HG02981 (cell line): ENCODE measurements around the gene MAN2A1.
"Not testable (repeated sequence)": the region's sequence is repeated elsewhere in the genome, so short reads cannot be mapped to it uniquely, and the experiment has no call there.

Experiments
- ATAC-seq: cut with Tn5 transposase; IDR thresholded peaks from one replicate; pipeline ENCODE4 v1.9.1; 2021; ENCODE audit warnings: mild to moderate bottlenecking, moderate library complexity; ENCODE audit not compliant: unreplicated experiment

MAN2A1 gene

DNA sequence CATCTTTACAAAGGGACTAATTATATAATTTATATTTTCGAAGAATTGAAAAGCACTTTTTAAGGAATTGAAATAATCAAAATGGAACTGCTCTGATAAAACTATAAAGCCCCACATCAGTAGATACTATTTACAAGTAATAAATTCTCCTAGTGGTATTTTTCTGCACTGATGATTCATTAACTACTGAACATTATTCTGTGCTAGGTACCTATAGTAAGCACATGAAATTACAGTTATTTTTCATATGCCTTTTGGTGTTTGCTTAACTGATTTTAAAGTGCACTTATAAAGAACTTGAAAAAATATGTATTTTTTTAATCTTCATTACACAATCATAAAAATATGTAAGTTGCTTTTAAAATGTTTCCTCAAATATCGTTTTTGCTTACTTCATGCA, 123.0 kb downstream of the MAN2A1 start:
- ATAC-seq, result no peak

DNA sequence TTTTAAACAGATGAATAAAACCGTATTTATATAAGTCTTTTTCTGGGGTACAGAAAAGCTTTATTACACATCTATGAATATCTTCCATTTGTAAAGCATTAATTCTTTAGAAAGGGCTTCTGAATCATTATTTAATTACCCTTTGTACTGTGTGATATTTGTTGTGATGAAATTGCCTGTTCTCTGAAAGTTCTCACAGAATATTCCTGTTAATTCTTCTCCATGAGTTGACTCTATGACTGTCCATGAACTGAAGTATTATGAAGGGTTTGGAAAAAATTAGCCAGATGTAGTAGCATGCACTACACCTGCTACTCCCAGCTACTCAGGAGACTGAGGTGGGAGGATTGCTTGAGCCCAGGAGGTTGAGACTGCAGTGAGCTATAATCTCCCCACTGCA, 127.0 kb downstream of the MAN2A1 start:
- ATAC-seq, result no peak

DNA sequence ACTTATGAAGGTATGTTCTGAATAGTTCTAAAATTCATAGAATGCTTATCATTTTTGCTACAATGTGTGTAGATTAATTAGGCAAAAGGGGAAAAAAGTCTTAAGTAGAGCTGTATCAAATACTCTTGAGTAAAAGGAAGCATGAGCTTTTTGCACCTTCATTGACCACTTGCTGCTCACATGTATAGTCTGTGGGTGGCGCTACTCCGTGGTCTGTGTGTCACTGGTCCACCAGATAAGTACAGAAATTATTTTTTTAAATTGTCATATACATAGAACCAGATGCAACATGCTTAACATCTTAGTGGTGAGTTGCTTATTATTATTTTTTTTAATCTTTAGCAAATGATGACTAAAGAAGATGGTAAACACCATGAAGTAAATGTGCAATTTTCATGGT, 130.2 kb downstream of the MAN2A1 start:
- ATAC-seq, result no peak

DNA sequence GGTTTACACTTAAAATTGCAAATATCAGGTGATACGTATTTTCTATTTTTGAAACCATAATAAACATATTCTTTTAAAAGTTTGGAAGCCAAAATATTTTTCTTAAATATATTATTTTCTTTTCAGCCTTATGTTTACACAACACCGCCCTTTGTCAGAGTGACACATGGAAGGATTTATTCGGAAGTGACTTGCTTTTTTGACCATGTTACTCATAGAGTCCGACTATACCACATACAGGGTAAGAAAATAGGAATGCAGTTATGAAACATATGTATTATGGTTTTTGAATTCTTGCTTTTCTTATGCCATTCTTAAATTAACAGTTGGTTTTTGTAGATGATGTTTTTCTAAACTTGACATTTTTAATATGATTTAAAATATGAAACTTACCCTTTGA, 133.9 kb downstream of the MAN2A1 start:
- ATAC-seq, result no peak

DNA sequence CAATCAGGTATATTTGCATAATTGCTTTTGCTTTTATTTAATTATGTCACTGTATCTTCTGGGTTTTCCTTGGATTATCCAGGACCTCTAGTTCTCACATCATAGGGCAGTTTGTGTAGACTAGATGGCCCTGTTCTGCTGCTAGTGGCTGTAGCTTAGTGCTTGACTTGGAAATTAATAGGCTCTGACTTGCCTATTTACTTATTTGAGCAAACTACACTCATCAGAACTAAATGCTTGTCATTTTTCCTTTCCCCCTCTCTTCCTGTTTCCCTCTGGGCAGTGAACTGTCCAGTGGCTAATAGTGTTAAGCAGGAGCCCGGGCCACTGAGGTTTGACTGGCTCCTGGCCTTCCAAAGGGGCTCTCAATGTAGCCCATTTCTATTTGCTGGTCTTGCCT, 135.7 kb downstream of the MAN2A1 start:
- no peak for ATAC-seq

DNA sequence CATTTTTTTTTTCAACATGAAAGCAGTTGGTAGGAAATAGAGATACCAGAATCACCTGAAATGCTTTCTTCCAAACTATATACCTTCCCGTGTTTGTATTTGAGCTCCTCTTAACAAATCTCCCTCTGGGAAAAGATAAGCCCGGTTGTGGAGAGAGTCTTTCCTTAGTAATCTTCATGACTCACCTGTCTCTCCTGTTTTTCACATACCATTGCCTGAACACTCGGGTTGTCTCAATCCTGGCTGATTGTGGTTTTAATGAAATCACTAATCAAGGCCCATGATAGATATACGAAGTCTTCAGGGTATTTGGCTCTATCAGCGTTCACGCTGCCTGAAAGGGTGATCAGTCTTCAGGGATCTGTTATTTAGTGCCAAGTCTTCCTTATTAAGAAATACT, 136.7 kb downstream of the MAN2A1 start:
- no peak for ATAC-seq

DNA sequence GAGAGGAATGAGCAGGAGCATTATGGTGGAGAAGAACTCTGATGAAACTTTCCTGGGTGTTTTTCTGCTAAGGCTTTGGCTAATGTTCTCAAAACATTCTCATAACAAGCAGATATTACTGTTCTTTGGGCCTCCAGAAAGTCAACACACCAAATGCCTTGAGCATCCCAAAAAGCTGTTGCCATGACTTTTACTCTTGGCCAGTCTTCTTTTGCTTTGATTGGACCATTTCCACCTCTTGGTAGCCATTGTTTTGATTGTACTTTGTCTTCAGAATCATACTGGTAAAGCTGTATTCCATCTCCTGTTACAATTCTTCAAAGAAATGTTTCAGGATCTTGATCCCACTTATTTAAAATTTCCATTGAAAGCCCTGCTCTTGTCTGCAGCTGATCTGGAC, 139.6 kb downstream of the MAN2A1 start:
- ATAC-seq, result no peak

DNA sequence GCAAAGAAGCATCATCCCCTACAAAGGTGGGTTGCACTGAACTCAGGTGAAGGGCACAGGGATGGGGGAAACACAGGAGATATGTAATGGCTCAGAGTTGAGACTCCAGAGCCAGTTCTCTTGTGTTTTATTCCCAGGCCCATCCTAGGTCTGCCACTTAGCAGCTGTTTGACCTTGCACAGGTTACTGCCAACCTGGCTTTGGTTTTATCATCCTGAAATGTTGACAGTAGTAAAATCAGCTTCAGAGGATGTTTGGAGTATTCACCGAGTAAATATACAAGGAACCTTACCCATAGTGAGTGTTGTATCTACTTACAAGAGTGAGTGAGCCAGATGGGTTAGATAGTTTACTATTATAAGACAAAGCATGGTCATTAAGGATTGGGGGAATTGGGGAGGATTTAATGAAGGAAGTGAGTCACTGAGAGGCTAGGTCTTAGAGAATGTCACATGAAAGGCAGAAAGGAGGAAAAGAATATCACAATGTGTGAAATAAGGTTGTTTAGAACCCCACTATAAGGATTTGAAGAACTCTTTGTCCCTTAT, 141.3 kb downstream of the MAN2A1 start:
- ATAC-seq, result no peak

DNA sequence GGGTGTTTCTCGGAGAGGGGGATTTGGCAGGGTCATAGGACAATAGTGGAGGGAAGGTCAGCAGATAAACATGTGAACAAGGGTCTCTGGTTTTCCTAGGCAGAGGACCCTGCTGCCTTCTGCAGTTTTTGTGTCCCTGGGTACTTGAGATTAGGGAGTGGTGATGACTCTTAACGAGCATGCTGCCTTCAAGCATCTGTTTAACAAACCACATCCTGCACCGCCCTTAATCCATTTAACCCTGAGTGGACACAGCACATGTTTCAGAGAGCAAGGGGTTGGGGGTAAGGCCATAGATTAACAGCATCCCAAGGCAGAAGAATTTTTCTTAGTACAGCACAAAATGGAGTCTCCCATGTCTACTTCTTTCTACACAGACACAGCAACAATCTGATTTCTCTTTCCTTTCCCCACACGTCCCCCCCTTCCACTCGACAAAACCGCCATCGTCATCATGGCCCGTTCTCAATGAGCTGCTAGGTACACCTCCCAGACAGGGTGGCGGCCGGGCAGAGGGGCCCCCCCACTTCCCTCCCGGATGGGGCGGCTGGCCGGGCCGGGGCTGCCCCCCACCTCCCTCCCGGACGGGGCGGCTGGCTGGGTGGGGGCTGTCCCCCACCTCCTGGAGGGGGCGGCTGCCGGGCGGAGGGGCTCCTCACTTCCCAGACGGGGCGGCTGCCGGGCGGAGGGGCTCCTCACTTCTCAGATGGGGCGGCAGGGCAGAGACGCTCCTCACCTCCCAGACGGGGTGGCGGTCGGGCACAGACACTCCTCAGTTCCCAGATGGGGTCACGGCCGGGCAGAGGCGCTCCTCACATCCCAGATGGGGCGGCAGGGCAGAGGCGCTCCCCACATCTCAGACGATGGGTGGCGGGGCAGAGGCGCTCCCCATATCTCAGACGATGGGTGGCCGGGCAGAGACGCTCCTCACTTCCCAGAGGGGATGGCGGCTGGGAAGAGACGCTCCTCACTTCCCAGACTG, 142.8 kb downstream of the MAN2A1 start:
- ATAC-seq, result not testable (repeated sequence)

DNA sequence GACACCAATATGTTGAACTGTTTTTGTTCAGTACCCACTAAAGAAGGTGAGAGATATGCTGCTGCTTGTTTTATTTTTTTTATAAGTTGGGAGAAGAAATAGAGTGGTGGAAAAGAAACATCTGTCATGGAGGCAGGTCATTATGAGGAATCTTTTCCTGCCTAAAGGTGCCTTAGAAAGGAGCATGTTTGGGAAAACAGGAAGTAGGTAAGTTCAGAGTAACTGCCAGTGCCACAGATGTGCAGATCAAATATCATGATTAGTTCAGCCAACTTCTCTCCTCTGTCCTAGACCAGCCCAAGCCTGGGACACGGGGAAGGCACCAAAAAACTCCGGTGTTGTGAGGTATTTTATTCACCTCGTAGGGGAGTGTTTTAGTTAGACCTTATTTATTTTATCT, 144.2 kb downstream of the MAN2A1 start:
- ATAC-seq, result no peak

DNA sequence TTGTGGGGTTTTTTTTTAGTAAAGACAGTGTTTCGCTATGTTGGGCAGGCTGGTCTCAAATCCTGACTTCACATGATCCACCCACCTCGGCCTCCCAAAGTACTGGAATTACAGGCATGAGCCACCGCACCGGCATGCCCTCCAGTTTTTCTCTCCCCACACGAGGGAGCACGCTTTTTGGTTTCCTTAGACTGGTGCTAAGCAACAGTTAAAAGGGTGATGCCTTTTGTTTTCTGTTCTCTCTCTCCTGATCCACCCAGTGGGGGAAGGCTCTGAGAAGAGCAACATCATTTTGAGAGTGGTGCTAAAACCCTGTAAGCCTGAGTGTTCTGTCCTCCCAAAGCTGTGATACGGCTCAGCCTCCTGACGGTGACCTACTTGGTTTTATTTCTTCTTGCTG, 146.6 kb downstream of the MAN2A1 start:
- no peak for ATAC-seq

DNA sequence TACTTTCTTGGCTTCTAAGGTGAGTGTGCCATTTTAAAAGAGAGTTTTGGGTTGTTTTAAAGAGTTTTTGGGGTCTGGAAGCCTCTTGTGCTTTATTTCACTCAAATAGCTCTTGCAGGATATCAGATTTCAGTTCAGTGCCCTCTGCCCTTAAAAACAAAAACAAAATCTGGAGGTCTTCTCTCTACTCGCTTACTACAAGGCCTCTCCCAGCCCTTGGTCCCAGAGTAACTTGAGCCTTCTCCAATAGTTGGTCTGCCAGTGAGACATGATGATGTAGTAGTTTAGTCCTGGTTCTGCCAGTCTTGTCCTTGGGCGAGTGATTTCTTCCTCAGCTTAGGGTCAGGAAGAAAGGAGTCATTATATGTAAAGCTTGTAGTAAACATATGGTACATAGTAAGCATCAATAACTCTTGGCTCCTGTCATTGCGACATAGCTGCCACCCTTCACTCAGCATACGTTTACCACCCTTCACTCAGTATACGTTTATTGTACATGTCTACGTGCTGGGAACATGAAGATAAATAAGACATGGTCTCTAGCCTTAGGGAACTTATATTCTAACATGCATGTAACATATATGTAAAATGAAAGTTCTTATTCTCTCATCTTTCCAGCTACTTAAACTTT, 147.6 kb downstream of the MAN2A1 start:
- no peak for ATAC-seq

DNA sequence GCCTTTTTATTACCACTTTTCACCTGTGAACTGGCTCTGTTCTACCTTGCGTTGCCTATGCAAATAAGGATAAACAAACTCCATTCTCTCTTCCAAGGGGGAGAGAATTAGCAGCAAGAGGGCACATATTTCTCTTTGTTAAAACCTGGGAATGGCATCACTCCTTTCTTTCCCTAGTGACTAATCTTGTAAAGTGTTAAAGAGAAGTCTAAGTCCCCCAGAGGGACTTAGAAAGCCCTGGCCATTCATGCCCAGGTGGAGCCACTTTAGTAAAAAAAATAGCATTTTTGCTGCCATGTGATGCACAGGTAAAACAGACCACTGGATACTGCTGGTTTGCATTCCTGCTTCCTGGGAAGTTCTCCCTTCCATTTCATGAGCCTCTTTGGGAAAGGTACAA, 148.4 kb downstream of the MAN2A1 start:
- ATAC-seq, result no peak

DNA sequence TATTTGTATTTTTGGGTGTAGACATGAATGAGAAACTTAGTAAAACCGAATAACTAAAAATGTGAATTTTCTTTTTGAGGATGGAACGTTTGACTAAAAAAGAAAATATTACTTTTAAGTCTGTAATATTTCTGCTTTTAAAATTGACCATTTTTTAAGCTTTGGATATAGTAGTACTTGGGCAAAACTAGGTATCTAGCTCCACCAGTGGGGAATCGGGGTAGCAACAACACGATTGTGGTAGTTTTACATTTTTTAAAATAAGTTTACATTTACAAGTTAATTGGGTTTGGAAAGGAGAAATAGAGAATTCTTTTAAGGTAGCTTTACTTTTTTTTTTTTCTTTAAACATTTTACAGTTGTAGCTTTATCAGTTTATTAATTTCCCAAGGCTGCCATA, 154.4 kb downstream of the MAN2A1 start:
- ATAC-seq, result no peak

DNA sequence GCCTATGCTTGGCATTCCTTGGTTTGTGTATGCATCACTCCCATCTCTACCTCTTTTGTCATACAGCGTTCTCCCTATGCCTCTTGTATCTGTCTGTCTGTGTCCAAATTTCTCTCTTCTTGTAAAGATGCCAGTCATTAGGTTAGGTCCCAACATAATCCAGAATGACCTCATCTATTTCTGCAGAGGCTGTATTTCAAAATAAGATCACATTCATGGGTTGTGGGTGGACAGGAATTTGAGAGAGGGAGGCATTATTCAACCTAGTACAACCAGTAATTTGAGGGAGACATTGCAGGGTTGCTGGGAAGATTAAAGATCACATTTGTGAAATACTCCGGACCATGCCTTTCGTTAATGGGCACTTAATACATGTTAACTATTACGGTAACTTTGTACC, 155.0 kb downstream of the MAN2A1 start:
- no peak for ATAC-seq

DNA sequence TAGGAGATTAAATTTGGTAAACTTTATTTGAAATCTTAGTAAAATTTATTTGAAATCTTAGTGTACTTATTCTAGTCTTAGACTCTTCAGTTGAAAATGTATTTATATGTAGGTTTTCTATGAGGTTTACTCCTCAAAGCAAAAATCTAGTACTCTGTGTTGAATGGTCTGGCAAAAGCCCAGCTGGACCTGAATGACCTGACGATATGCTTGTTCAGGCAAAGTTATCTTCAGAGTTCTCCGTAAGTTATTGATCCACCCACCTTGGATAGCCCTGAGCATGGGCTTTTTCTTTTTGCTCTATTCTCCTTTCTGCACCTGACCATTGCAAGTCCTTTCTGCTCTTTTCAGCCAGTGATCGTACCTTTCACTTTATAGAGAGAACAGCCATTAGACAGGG, 158.4 kb downstream of the MAN2A1 start:
- no peak for ATAC-seq

DNA sequence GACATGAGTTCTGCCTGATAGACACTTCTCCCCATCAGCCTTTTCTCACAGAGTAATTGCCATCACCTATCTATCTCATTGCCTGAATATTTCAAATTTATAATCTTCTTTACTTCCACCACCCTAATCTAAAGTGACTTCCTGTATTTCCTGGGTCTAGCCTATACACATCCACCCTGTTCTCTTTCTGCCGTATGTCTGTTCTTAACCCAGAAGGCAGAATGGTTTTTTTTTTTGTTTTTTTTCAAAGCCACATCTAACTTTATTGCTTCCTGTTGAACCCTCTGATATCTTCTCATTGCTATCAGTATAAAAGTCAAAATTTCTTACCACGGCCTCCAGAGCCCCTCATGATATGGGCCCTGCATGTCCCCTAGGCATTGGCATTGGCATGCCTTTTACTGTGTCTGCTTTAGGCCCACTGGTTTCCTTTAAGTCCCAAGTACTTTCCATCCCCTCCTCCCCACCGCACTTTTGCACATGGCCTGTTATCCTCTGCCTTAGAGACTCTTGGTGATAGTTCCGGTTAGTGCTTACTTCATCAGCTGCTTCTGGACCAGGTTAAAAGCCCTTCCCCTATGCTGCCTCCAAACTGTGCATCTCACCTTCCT, 159.9 kb downstream of the MAN2A1 start:
- no peak for ATAC-seq

DNA sequence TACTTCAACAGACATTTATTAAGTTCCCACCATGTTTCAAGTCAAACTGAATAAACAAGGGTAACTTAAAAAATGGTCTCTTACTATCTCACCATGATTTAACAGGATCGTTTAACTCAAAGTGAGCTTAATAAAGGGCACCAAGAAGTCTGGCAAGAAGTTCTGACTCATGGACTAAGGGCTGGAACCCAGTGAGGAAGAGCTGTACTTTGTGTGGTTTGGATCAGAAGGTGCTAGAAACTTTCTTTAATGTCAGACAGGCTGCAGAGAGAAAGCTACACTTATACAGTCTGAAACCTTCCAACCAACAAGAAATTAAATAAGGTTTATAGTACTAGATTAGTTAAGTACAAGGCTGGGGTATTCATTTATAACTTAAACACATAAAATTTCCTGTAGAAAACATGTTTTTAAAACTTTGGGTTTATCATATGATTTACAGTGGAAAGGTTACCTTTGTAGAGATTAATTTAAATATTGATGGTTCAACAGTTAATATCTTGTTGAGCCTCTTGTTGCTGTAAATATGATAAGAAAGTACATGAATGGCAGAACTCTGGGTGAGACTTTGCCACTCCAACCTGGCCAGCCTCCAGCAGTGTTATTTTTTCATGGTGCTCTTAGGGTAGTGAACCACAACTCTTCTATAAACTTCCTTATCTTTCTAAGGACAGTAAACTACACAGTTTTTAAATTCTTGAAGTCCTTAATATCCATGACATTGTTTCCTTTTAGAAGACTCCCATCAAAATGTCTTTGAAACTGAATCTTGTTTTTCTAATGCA, 162.8 kb downstream of the MAN2A1 start:
- ATAC-seq, result no peak

DNA sequence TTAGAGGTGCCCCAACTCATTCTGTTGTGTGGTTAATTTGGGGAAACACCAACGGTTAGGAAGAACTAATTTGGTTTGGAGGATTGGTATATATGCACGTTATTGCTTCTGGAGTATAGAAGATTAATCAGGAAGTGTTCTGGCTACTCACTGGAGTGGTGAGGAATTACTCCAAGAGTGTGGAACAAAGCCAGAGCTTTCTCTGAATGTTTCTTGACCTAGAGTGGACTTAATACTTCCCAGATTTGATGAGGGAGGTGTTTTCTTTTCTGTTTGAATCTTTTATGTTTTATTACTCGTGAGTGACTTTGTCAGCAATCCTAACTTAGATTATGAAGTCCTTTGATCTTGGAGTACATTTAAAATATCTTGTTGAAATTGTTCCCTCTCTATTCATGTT, 163.7 kb downstream of the MAN2A1 start:
- no peak for ATAC-seq

DNA sequence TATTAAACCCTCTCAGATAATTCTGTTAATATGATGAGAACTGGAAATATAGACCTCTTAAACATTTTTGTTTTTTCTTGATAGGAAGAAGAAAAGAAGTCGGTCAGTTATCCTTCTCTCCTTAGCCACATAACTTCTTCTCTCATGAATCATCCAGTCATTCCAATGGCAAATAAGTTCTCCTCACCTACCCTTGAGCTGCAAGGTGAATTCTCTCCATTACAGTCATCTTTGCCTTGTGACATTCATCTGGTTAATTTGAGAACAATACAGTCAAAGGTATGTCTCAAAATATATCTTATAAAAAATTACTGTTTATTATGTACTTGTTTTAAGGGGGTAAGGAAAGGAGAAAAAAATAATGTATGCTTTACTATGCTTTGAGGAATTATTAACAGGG, 165.3 kb downstream of the MAN2A1 start:
- ATAC-seq, result no peak
